GM12878 (cell line): ENCODE results near the gene RUNX3. TPM values are rescaled to one million over a fixed set of nuclear protein-coding genes. Genes with fewer than 3 reads are reported as not detected.

Source experiments
- ATAC-seq: fragments of 200-7000 bp; cut with Tn5 transposase; 3 replicates; pipeline ENCODE4 v1.9.1; 2020; ENCODE audit warnings: mild to moderate bottlenecking, moderate library complexity
- BruUV-seq: library from RNA; stranded (reverse); fragments of 400-500 nt; replicated peaks from 2 replicates; lab custom pipeline; 2021; lab: Mats Ljungman, UMichigan
- CTCF ChIA-PET: fragments of 300-600 bp; sonication (Branson Sonifier 250); formaldehyde crosslinking; extraction: SDS; loops from one replicate; lab custom pipeline; 2021; ENCODE audit warnings: inconsistent platforms; lab: Yijun Ruan, JAX
- POLR2A ChIA-PET: fragments of 350-600 bp; formaldehyde crosslinking; extraction: SDS; loops from one replicate; lab custom pipeline; 2021; ENCODE audit warnings: inconsistent platforms; lab: Charles Lee
- RAD21 ChIA-PET: fragments of 300-600 bp; sonication (Branson Sonifier 250); formaldehyde crosslinking; loops from one replicate; lab custom pipeline; 2023; ENCODE audit warnings: antibody characterized with exemption; ENCODE audit not compliant: unreplicated experiment; lab: Charles Lee
- SMC1A ChIA-PET: fragments of 300-600 bp; sonication (Branson Sonifier 250); formaldehyde crosslinking; loops from one replicate; lab custom pipeline; 2023; ENCODE audit not compliant: unreplicated experiment, uncharacterized antibody; lab: Charles Lee
- DNase-seq: peaks from one replicate; pipeline ENCODE4 v3.0.0-alpha.2; 2011; ENCODE audit warnings: low read depth, low spot score
- FAIRE-seq: peaks from 3 replicates; lab custom pipeline; 2011; peaks lifted over from hg19 to GRCh38; lab: Jason Lieb, UNC
- H2AFZ ChIP-seq: 2 replicates; pipeline ENCODE4 v1.6.0; 2011; ENCODE audit warnings: low read depth, low read length, control low read depth; ENCODE audit not compliant: control insufficient read depth
- H3K27ac ChIP-seq: 2 replicates; pipeline ENCODE4 v1.5.1; 2011; ENCODE audit warnings: control low read depth; ENCODE audit not compliant: control insufficient read depth, insufficient read depth
- H3K27me3 ChIP-seq, 2 experiments: replicated peaks in 1 of 2; 2 replicates each; pipeline versions ENCODE4 v1.6.0 to v1.6.1; 2011; ENCODE audit warnings: low read length in 1 of 2; ENCODE audit not compliant: control insufficient read depth in 2 of 2, insufficient read depth in 2 of 2
- H3K36me3 ChIP-seq, 2 experiments: 2 replicates each; pipeline ENCODE4 v1.5.1; 2011; ENCODE audit warnings: low read length in 1 of 2; ENCODE audit not compliant: control insufficient read depth in 2 of 2, insufficient read depth in 2 of 2
- H3K4me1 ChIP-seq: 2 replicates; pipeline ENCODE4 v1.6.1; 2011; ENCODE audit warnings: mild to moderate bottlenecking, low read length, moderate library complexity, mixed read lengths; ENCODE audit not compliant: control insufficient read depth, insufficient read depth
- H3K4me2 ChIP-seq: 2 replicates; pipeline ENCODE4 v1.6.0; 2011; ENCODE audit warnings: control low read depth; ENCODE audit not compliant: control insufficient read depth, insufficient read depth
- H3K4me3 ChIP-seq: fragments of 200-600 bp; sonication (generic); 2 replicates; pipeline ENCODE4 v1.5.1; 2016
- H3K79me2 ChIP-seq: 2 replicates; pipeline ENCODE4 v1.6.0; 2011; ENCODE audit warnings: low read length; ENCODE audit not compliant: control insufficient read depth, insufficient read depth
- H3K9ac ChIP-seq: 2 replicates; pipeline ENCODE4 v1.8.0; 2011; ENCODE audit warnings: low read length, control low read depth, mixed read lengths; ENCODE audit not compliant: control insufficient read depth, insufficient read depth
- H3K9me3 ChIP-seq: replicated peaks from 3 replicates; pipeline ENCODE4 v1.5.1; 2011; ENCODE audit warnings: mild to moderate bottlenecking, low read length; ENCODE audit not compliant: control insufficient read depth, insufficient read depth
- H4K20me1 ChIP-seq: 2 replicates; pipeline ENCODE4 v1.6.0; 2011; ENCODE audit not compliant: control insufficient read depth, insufficient read depth
- ATF3 ChIP-seq: IDR thresholded peaks from 2 replicates; pipeline ENCODE4 v1.6.1; 2011; ENCODE audit warnings: low read depth, mild to moderate bottlenecking, low read length, moderate library complexity, borderline replicate concordance; ENCODE audit errors: extremely low read depth
- CREM ChIP-seq: IDR thresholded peaks from 2 replicates; pipeline ENCODE4 v1.6.1; 2014; ENCODE audit warnings: antibody characterized with exemption, low read depth
- EP300 ChIP-seq, 2 experiments: fragments of 150-350 bp in 1 of 2; IDR thresholded peaks; 2 replicates each; pipeline ENCODE4 v1.6.1; 2011 to 2012; ENCODE audit warnings: low read depth in 2 of 2, low read length in 2 of 2, borderline replicate concordance in 1 of 2, improper control_type of control experiment in 1 of 2, inconsistent platforms in 1 of 2; ENCODE audit not compliant: control insufficient read depth in 1 of 2
- HDAC6 ChIP-seq: fragments of 200-600 bp; sonication (generic); IDR thresholded peaks from one replicate; pipeline ENCODE4 v1.8.0; 2017; ENCODE audit warnings: antibody characterized with exemption; ENCODE audit not compliant: unreplicated experiment
- JUND ChIP-seq: IDR thresholded peaks from 2 replicates; pipeline ENCODE4 v1.6.1; 2012; ENCODE audit warnings: low read depth, mild to moderate bottlenecking, low read length, improper control_type of control experiment, moderate library complexity
- MXI1 ChIP-seq: fragments of 150-350 bp; IDR thresholded peaks from 2 replicates; pipeline ENCODE4 v1.6.1; 2011; ENCODE audit warnings: low read depth, mild to moderate bottlenecking, inconsistent platforms, low read length, improper control_type of control experiment
- NR2C2 ChIP-seq: IDR thresholded peaks from 2 replicates; pipeline ENCODE4 v1.6.1; 2011; ENCODE audit warnings: borderline replicate concordance, low read depth; ENCODE audit not compliant: control insufficient read depth, insufficient read length
- POLR2AphosphoS5 ChIP-seq: IDR thresholded peaks from 2 replicates; pipeline ENCODE4 v1.6.1; 2011; ENCODE audit warnings: mild to moderate bottlenecking, low read length, inconsistent platforms
- SPI1 ChIP-seq: IDR thresholded peaks from 2 replicates; pipeline ENCODE4 v1.6.1; 2011; ENCODE audit warnings: low read depth, mild to moderate bottlenecking, low read length, moderate library complexity, borderline replicate concordance; ENCODE audit not compliant: insufficient read depth
- SREBF2 ChIP-seq: IDR thresholded peaks from 2 replicates; pipeline ENCODE4 v1.6.1; 2012; ENCODE audit warnings: mild to moderate bottlenecking, low read length
- TAF1 ChIP-seq: IDR thresholded peaks from 2 replicates; pipeline ENCODE4 v1.6.1; 2011; ENCODE audit warnings: mild to moderate bottlenecking, low read depth, low read length, borderline replicate concordance
- TARDBP ChIP-seq: IDR thresholded peaks from 2 replicates; pipeline ENCODE4 v1.6.1; 2016; ENCODE audit warnings: borderline replicate concordance
- TBL1XR1 ChIP-seq: IDR thresholded peaks from 2 replicates; pipeline ENCODE4 v1.6.1; 2012; ENCODE audit warnings: low read depth, low read length, improper control_type of control experiment
- YY1 ChIP-seq: IDR thresholded peaks from 2 replicates; pipeline ENCODE4 v1.6.1; 2011; ENCODE audit warnings: low read depth, mild to moderate bottlenecking, low read length
- ZNF622 ChIP-seq: fragments of 450-650 bp; IDR thresholded peaks from 2 replicates; pipeline ENCODE4 v1.6.1; 2017; ENCODE audit warnings: mild to moderate bottlenecking, inconsistent platforms
- WGBS: methylation state at CpG from one replicate; pipeline ENCODE4 v1.1.6; 2016; ENCODE audit warnings: low lambda C conversion rate; ENCODE audit not compliant: insufficient replicate concordance, insufficient coverage; ENCODE audit errors: missing lambda C conversion rate; 5-methylcytosine and 5-hydroxymethylcytosine counted together
- in situ Hi-C: fragments of 300-500 bp; cut with MboI; formaldehyde crosslinking; loops from 9 replicates; pipeline ENCODE4 v1.14.3; 2018; ENCODE audit warnings: mixed read lengths
- intact Hi-C: fragments of 100-400 bp; cut with micrococcal nuclease; formaldehyde crosslinking; loops from one replicate; pipeline ENCODE4 v1.14.2; 2022; ENCODE audit not compliant: unreplicated experiment
- polyA plus RNA-seq, 11 experiments: library from polyadenylated mRNA; depleted of rRNA in 4 of 11; unstranded in 6 of 11; stranded (reverse) in 5 of 11; fragments of >200 nt; fragmentation: Nextera tagmentation in 4 of 11; fragmentation: Illumina TruSeq in 1 of 11; extraction: Ambion mirVana in 4 of 11; extraction: Trizol in 1 of 11; gene quantifications; 1 replicate in 1 of 11; 2 replicates in 10 of 11; pipeline versions ENCODE4 v1.2.1 to v1.2.3, GENCODE V29; 2011 to 2016; ENCODE audit warnings: inconsistent platforms in 2 of 11, missing spikeins in 2 of 11, low read depth in 1 of 11
- total RNA-seq, 4 experiments: library from RNA; depleted of rRNA in 3 of 4; stranded (reverse); fragments of >200 nt in 3 of 4; fragmentation: Illumina TruSeq in 1 of 4; extraction: Trizol in 1 of 4; gene quantifications; 2 replicates each; pipeline versions ENCODE4 v1.2.1 to v1.2.3, GENCODE V29; 2013 to 2021

The RUNX3 gene
- total and polyA plus RNA-seq, 10 of the 15 experiments (the other 5 are each of a cell fraction or from before 2014, with no cell fraction given): 19.0 to 151 (median 31.4) TPM

GRCh38 chr1:24928689-24929397 is 1.2 kb downstream of the RUNX3 start (continued):
- no peak for TF ChIP-seq SREBF2
- TF ChIP-seq HDAC6: no peak
- peak in 1 of 2 experiments; percentile 24; a peak in 2 of 4 replicates for TF ChIP-seq EP300 (IDR thresholded peaks at IDR 0.05; ENCODE audit: borderline replicate concordance in 1 of 2, control insufficient read depth in 1 of 2, low read depth in 2 of 2, low read length in 2 of 2)
- TF ChIP-seq TAF1: peak; percentile 7; the same call in 1 of the 2 replicates
- no peak for TF ChIP-seq ZNF622
- 0 out of 2 replicates have a peak, but pooled peaks have one; percentile 14 for TF ChIP-seq TARDBP
- TF ChIP-seq CREM: no peak
- no peak for TF ChIP-seq ATF3

GRCh38 chr1:24927988-24928688 is 1.9 kb downstream of the RUNX3 start:
- H2AFZ ChIP-seq: no peak overlapping the region
- H3K27ac ChIP-seq: peak overlapping the region; percentile 89
- peaks cover 49% of the 10 kb centered on the region for H3K4me1 ChIP-seq
- ChIA-PET CTCF (interaction anchor here (1.1 to 20.9 kb wide), 10 partner anchors 19 to 214 kb away, joined by 3 to 314 read pairs (median 6); no protein-coding TSS in a partner anchor), POLR2A (interaction anchor here (0.7 to 7.2 kb wide), 19 partner anchors 12 to 513 kb away, joined by 3 to 75 read pairs (median 4); partner anchors contain the start of genes CLIC4 and NIPAL3), SMC1A (interaction anchor here (0.6 to 23.9 kb wide), 14 partner anchors 8 to 278 kb away, joined by 3 to 391 read pairs (median 4); no protein-coding TSS in a partner anchor), RAD21 (interaction anchor here (0.6 to 11.2 kb wide), 17 partner anchors 10 to 937 kb away, joined by 3 to 150 read pairs (median 7); partner anchors contain the start of gene CLIC4)
- TF ChIP-seq POLR2AphosphoS5 (peak; percentile 28; the same call in 1 of the 2 replicates), JUND (no peak), SPI1 (0 out of 2 replicates have a peak, but pooled peaks have one; percentile 14), YY1 (peak; percentile 4; the same call in 1 of the 2 replicates), NR2C2 (no peak), TBL1XR1 (peak; percentile 17; the same call in 1 of the 2 replicates), MXI1 (no peak)
- H3K4me2 ChIP-seq: peak overlapping the region; percentile 93
- FAIRE-seq: no peak
- H3K9me3 ChIP-seq: no peaks in the 10 kb centered on the region
- H3K4me3 ChIP-seq: peak overlapping the region; percentile 99
- H4K20me1 ChIP-seq: peaks cover 10% of the 10 kb centered on the region
- ATAC-seq: no peak
- DNase-seq: no peak
- H3K79me2 ChIP-seq: peaks cover 98% of the 10 kb centered on the region
- intact Hi-C loops: loop anchor here (5.0 to 10.0 kb wide), 2 partner anchors 174 to 277 kb away; no protein-coding TSS in a partner anchor
- H3K36me3 ChIP-seq: peaks cover 21 to 24% of the 10 kb centered on the region in 2 experiments
- no TSS peak for BruUV-seq
- in situ Hi-C loops: no loop called here
- no peaks in the 10 kb centered on the region for H3K27me3 ChIP-seq
- WGBS: under 1% methylated on average over 15 of the region's 15 CpGs
- H3K9ac ChIP-seq: peak overlapping the region; percentile 86
